Measurements from ENCODE around the gene SSC5D.
"Not testable (repeated sequence)": the region's sequence is repeated elsewhere in the genome, so short reads cannot be mapped to it uniquely, and the experiment has no call there.

SSC5D gene

GRCh38 chr19:55508120-55508519, 19.9 kb downstream of the SSC5D start:
- DNase-seq, result no peak

- DNase-seq, result peak; percentile 93
Measured at GRCh38 chr19:55516878-55517620, 28.8 kb downstream of the SSC5D start.

DNA sequence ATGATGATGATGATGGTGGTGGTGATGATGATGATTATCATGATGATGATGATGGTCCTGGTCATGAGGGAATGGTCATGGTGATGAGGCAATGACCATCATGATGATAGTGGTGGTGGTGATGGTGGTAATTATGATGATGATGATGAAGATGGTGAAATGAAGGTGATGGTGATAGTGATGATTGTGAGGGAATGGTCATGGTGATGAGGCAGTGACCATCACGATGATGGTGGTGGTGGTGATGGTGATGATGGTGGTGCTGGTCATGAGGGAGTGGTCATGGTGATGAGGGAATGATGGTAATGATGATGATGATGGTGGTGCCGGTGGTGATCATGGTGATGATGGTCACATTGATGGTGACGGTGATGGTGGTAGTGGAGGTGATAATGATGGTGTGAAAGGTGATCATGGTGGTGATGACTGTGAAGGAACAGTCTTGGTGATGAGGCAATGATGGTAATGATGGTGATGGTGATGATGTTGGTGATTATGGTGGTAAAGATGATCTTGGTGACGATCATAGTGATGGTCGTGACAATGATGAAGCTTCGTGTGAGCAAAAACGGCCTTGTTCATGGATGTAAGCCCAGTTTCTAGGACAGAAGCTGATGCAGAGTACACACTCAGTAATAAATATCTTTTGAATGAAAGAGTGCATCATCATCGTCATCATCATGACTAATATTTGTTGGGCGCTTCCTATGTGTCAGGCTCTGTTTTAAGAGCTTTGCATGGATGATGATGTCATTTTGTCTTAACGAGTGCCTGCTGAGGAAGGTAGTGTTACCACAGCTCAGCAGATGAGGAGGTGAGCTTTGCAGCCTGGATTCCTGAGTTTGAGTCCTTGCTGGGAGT, 31.4 kb downstream of the SSC5D start:
- DNase-seq, result no peak

- no peak for DNase-seq
Measured at GRCh38 chr19:55520691-55521292, 32.6 kb downstream of the SSC5D start.

DNA sequence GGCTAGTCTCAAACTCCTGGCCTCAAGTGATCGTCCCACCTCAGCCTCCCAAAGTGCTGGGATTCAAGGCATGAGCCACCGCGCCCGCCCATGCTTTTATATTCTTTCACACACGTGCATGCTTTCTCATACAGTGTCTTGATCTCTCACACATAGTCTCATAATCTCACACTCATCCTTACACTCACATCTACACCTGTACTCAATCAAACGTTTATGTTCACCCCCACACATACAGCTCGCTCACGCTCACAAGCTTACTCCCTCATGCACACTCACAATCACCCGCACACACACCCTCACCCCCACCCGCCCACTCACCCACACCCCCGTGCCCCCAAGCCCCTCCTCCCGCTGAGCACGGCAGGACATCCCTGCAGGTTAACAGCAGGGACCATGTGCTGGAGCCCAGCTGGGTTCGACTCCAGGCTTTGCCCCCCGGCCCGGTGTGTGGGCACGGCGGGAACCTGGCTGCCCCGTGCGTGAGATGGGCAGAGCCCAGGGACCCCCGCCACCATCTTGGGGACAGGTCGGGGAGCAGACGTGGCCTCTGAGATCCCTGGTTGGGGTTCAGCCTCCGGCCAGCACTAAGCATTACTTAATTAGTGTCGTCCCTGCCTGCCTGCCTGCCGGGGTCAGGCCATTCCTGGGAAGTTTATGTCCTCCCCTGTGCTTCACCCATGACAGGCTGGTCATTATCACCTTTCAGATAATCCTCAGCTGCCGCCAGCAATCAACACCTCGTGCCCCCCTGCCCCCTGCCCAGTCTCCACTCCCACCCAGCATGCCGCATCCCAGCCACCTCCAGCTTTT, 37.3 kb downstream of the SSC5D start:
- DNase-seq, result no peak

DNA sequence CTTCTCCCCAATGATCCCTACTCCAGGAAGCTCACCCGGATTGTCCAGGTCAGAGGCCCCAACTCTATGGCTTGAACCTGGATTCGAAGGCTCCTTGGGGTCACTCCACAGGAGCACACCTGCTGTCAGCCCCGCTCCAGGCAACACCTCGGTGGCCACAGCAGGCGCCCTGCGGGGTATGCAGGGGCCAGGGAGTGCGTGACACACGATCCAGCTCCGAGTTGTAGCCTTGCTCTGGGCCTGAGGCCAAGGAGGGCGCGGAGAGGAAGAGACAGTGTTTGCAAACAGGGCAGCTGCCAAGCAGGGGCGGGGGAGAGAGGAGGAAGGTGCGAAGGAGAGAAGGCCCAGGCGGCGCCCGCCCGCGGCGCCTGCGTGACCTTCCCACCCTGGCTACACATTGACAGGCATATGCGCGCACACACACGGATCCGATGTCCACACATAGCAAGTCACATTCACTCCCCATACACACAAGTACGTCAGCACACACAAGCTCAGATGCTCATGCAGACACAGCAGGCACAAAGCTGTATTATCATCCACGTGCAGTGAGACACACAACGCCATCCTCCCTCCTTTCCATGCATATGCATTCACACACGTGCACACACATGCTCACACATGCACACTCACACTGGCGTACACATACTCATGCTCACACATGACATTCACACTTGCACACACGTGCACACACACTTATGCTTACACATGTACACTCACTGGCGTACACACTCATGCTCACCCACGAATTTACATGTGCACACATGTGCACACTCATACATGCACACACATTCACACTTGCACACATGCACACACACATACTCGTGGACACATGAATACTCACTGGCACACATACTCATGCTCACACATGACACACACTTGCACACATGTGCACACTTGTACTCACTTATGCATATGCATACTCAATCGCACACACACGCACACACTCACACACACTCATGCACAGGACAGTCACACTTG, 38.3 kb downstream of the SSC5D start:
- DNase-seq, result peak; percentile 87

DNA sequence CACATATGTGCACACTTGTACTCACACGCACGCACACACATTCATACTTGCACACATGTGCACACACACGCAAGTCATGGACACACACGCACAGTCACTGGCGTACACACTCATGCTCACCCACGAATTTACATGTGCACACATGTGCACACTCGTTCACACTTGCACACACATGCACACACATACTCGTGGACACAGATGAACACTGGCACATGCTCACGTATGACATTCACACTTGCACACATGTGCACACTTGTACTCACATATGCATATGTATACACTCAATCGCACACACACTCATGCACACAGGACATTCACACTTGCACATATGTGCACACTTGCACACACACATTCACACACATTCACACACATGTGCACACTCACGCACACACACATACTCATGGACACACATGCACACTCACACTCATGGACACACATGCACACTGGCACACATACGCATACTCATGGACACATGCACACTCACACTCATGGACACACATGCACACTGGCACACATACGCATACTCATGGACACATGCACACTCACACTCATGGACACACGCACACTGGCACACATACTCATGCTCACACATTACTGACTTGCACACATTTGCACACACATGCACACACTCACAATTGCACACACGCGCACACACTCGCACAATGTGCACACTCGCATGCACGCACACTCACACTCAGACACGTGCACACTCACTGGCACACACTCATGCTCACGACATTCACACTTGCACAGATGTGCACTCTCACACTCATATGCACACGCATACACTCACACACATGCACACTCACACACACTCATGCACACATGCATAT, 39.2 kb downstream of the SSC5D start:
- no peak for DNase-seq

GRCh38 chr19:55528030-55528803, 40.0 kb downstream of the SSC5D start:
- DNase-seq, result no peak

DNA sequence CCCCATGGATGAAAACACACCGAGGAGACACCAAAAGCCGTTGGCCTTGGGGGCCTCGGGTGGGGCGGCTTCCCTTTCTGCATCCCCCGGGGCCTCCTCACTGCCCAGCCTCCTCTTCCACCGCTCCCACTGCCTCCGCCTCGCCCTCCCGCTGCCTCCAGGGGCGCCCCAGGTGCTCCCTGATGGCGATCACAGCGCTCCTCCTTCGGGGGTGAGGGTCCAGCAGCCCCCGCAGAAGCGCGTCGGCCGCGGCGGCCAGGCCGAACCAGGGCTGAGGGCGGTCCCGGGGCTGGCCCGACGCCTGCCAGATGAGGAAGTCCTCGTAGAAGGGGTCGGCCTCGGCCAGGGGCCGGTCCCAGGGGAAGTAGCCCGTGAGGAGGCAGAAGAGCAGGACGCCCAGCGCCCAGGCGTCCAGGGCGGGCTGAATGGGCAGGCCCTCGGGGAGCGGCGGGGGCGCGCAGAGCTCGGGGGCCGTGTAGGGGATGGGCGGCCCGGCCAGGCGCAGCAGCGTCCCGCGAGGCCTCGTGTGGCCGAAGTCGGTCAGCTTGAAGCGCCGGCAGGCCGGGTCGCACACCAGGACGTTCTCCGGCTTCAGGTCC, 41.5 kb downstream of the SSC5D start:
- DNase-seq, result no peak

DNA sequence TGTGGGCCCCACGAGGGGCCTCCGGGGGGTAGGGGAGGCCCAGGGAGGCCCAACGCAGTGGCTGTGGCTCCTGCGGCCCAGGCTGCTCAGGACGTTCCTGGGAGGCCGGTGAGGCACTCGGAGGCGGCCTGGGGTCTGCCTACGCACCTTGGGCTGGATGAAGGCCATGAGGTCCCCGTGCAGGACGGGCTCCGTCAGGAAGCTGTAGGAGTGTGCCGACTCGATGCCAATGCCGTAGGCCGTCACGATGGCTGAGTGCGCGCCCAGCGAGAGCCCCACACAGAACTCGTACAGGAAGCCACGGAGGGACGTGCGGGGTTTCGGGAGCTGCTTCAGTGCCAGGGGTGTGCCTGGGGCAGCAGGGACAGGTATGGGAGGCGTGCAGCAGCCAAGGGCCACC, 42.8 kb downstream of the SSC5D start:
- no peak for DNase-seq

DNA sequence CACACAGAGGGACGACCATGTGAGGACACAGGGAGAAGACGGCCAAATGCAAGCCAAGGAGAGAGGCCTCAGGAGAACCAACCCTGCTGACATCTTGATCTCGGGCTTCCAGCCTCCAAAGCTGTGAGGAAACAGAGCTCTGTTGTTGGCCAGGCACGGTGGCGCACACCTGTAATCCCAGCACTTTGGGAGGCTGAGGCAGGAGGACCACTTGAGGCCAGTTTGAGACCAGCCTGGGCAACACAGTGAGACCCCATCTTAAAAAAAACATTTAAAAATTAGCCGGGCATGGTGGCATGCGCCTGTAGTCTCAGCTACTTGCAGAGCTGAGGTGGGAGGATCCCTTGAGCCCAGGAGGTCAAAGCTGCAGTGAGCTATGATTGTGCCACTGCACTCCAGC, 46.0 kb downstream of the SSC5D start:
- not testable (repeated sequence) for DNase-seq

DNA sequence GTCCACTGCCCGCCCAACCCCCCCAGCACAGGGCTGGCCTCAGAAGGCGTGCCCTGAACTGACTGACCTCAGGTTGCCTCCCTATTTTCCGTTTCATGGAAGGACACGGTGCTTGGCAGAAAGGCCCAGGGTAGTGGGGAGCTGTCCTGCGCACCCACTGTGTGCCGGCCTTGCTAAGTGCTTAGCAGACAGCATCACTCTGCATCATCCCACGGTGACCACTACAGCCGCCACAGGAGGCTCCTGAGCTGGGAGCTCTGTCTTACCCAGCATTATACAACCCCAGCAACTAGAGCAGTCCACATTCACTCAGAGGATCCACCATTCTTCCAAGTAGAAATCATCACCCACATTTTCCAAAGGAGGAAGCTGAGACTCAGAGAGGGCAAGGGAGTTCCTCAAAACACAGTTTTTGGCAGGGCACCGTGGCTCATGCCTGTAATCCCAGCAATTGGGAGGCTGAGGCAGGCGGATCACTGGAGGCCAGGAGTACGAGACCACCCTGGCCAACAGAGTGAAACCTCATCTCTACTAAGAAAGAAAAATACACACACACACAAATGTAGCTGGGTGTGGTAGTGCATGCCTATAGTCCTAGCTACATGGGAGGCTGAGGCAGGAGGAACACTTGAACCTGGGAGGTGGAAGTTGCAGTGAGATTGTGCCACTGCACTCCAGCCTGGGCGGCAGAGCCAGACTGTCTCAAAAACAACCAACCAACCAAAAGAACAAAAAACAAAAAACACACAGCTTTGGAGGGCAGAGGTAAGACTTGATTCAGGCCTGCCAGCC, 47.1 kb downstream of the SSC5D start:
- no peak for DNase-seq

DNA sequence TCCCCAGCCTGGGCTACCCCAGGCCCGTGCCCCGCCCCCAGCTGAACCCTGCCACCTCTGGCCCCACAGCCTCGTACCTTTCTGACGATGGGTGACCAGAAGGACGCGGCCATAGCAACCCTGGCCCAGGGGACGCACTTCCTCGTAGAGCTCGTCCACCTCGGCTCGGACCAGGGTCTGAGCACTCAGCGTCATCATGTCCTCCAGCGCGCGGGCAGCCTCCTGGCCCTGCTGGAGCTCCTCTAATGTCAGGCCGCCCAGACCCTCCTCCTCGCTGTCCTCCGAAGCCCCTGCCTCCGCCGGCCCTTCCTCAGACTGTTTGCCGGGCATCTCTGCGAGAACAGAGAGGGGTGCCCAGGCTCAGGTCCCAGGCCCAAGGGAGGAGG, 47.7 kb downstream of the SSC5D start:
- DNase-seq, result no peak

- no peak for DNase-seq
Measured at GRCh38 chr19:55536366-55536765, 48.1 kb downstream of the SSC5D start.

GRCh38 chr19:55536951-55537740, 48.9 kb downstream of the SSC5D start, which contains the start of gene SBK2:
SBK2 (minus strand) TSS chr19:55537133; CDS start chr19:55536294, 839 bp downstream.
- no peak for DNase-seq

GRCh38 chr19:55537741-55538111, 49.5 kb downstream of the SSC5D start:
- DNase-seq, result peak; percentile 82

DNA sequence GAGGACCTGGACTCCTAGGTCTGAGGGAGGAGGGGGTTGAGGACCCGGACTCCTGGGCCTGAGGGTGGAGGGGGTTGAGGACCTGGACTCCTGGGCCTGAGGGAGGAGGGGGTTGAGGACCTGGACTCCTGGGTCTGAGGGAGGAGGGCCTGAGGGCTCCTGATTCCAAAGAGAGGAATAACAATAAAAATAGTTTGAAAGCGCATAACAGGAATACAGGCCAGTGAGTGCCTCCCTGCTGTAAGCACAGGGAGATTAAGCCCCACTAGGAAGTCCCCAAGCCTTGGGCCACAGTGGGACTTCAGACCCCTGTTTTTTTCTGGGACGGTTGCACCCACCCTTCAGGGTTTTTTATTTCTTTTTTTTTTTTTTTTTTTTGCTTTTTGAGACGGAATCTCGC, 49.9 kb downstream of the SSC5D start:
- no peak for DNase-seq
